Measurements from ENCODE around the gene LPCAT1. TPM values are rescaled to one million over a fixed set of nuclear protein-coding genes. Genes with fewer than 3 reads are reported as not detected.
"Not testable (repeated sequence)": the region's sequence is repeated elsewhere in the genome, so short reads cannot be mapped to it uniquely, and the experiment has no call there.

The LPCAT1 gene
- 10 to 100 TPM; 13.8 to 16.7 TPM for total RNA-seq
- long read RNA-seq, transcript LPCAT1-201 (14 exons, 3,966 nt), result major isoform, 11 of 20 reads
- long read RNA-seq, partial matches to known transcripts, result 9 of 20 reads
- long read RNA-seq, other reads (novel, unspliced or antisense), result 0 of 20 reads

GRCh38 chr5:1523793-1524480 is at the start of gene LPCAT1:
LPCAT1 (minus strand) TSS chr5:1523960; CDS start chr5:1523844, 116 bp downstream.
- peak; percentile 95 for ATAC-seq
- peak; percentile 71 to 88 for DNase-seq
- intact Hi-C loops (cut with DNase I, micrococcal nuclease), result no loop called here

GRCh38 chr5:1571875-1572274 is 48.1 kb upstream of the LPCAT1 start:
- ATAC-seq, result peak; percentile 70
- intact Hi-C loops (cut with DNase I, micrococcal nuclease), result not testable (repeated sequence)
- peak in 1 of 2 donors; percentile 64 for DNase-seq

DNA sequence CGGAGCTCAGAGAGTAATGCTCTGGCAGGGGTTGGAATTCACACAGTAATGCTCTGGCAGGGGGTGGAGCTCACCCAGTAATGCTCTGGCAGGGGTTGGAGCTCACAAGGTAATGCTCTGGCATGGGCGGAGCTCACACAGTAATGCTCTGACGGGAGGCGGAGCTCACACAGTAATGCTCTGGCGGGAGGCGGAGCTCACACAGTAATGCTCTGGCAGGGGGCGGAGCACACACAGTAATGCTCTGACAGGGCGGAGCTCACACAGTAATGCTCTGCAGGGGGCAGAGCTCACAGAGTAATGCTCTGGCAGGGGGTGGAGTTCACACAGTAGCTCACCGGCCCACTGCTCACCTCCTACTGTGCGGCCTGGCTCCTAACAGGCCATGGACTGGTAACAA is 47.2 kb upstream of the LPCAT1 start:
- ATAC-seq (peak; percentile 25), DNase-seq (peak in 1 of 2 donors; percentile 33)
- intact Hi-C loops (cut with DNase I, micrococcal nuclease), result no loop called here

DNA sequence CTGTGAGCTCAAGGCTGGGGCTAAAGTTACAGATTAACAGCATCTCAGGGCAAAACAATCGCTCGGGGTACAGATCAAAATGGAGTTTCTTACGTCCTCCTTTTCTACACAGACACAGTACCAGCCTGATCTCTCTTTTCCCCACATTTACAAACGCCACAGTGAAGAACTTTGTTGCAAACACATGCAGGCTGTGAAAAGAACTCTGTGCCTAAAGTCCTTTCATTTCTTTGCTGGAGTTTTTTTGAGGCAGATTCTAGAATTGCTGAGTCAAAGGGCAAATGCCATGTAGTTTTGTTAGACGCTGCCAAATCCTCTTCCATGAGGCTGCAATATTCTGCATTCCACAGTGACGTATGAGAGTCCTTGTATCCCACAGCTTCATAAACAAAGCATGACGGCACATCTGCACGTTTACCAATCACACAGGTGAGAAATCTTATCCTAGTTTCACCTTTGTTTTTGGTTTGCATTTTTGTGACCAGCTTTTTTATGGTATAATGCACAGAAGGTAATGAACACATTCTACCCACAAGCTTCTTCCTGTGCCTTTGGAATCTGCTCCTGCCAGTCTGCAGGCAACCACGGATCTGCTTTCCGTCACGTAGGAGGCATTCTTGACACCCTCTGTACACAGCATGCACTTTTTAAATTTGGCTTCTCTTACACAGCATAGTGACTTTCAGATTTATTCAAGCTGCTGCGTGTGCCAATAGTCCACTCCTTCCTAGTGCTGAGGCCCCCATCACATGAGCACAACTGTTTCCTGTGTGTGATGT is 44.6 kb upstream of the LPCAT1 start:
- ATAC-seq, result no peak
- intact Hi-C loops (cut with DNase I, micrococcal nuclease), result no loop called here
- no peak for DNase-seq

- DNase-seq; intact Hi-C loops (cut with DNase I, micrococcal nuclease); ATAC-seq: not testable (repeated sequence)
Observed at GRCh38 chr5:1567527-1568200, 43.9 kb upstream of the LPCAT1 start.

DNA sequence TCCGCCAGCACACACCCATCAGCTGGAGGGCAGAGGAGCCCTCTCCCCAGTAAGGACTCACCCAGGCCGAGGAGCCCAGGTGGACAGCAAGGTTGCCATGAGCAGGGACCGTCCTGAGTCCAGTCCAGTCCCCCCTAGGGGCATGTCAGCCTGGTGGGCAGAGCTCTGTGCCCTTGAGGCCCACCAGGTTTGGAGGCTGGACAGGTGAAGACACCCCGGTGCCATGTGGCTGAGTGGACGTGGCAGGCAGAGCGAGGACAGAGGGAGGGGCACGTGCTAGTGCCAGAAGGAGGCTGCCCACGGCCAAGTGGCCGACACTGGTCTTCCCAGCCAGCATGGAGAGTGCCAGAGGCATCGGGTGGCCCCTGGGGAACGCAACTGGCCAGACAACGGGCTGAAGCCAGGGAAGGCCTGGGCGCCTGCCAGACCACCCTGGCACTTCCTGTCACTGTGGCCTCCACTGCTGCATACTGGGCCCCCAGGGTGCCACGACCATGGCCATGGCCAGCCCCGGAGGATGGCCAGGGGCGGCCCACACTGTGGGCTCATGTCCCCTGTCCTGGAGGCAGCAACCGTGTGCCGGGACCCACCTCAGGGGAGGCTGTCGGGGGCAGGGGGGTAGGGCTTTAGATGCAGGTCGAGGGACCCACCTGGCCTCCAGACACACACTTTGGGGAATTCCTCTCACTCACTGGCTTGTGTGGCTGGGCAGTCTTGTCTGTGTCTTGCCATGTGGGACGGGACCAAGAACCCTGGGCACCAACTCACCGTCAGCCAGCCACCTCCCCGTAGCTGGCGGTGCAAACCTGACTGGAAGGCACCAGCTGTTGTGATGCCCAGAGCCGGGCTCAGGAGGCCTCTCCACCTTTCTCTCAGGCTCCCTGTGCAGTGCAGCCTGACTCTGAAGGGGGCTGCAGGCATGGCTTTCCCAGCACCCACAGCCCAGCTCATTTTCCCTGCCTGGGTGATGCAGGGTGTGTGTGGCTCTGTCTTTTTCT is 42.3 kb upstream of the LPCAT1 start:
- intact Hi-C loops (cut with DNase I, micrococcal nuclease), result no loop called here
- ATAC-seq (no peak), DNase-seq (no peak)

GRCh38 chr5:1564824-1565736 is 41.3 kb upstream of the LPCAT1 start:
- peak; percentile 24 for ATAC-seq
- intact Hi-C loops (cut with DNase I, micrococcal nuclease), result no loop called here
- DNase-seq, result no peak

- intact Hi-C loops (cut with DNase I, micrococcal nuclease), result no loop called here
- ATAC-seq (peak; percentile 40), DNase-seq (no peak)
Observed at GRCh38 chr5:1564182-1564748, 40.5 kb upstream of the LPCAT1 start.

DNA sequence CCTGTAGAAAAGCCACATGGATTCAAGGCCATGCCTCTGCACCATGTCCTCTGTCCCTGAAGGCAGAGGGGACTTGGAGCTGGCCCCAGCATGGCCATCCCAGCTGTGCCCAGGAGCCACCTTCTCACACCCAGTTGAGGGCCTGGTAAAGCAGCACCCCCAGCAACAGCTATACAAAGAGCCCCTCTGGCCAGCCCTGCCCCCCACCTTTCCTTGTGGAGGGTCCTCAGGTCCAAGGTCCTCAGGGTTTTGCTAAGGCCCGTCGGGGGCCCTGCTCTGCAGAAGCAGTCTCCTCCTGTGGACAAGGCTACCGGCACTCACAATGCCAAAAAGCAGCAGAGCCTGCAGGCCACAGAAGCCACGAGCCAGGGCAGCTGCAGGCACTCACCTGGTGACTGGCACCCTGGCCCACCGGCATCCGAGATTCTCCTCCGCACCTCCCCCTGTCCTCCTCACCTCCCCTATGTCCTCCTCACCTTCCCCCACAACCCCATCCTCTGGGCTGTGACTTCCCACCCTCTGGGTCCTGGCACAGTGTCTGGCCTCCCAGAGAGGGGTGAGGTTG is 39.9 kb upstream of the LPCAT1 start:
- no peak for ATAC-seq
- intact Hi-C loops (cut with DNase I, micrococcal nuclease), result no loop called here
- no peak for DNase-seq

- intact Hi-C loops (cut with DNase I, micrococcal nuclease), result no loop called here
- ATAC-seq (peak; percentile 4), DNase-seq (no peak)
Observed at GRCh38 chr5:1563051-1563461, 39.3 kb upstream of the LPCAT1 start.

DNA sequence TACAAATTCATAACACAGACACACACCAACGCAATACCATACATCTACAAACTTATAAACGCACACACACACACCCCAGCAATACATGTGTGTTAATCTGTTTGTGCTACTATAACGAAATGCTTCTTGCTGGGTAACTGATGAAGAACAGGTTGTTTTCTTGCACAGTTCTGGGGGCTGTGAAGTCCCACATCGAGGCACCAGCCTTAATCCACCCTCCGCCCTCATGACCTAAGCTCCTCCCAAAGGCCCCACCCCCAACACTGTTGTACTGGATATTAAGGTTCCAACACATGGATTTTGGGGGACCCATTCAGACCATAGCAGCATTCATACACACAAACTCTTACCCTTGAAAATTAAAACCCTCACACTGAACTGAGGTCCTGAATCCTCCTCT is 38.8 kb upstream of the LPCAT1 start:
- ATAC-seq, result no peak
- DNase-seq, result no peak
- intact Hi-C loops (cut with DNase I, micrococcal nuclease), result no loop called here

DNA sequence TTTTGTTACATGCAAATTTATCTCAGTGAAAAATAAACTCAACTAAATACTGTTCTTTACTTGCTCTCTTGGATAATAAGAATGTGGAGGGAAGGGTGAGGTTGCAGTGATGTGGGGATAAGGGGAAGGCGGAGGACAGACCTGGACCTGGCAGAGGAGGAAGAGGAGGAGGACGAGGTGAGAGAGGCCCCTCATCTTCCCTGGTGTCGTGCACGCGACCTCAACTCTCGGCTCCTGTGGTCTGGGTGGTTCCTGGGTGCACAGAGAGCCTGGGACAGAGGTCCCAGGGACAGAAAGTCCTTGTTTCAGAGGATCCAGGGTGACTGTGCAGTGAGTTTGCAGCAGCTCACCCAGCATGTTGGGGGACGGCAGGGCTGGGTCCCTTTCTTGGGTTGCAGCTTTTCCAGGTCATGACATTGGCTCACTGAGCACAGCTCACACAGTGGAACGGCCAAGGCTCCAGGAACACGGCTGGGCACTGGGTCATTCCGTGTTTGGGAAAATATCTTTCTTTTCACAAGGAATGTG is 37.7 kb upstream of the LPCAT1 start:
- ATAC-seq (no peak), DNase-seq (no peak)
- intact Hi-C loops (cut with DNase I, micrococcal nuclease), result no loop called here

- intact Hi-C loops (cut with DNase I, micrococcal nuclease); ATAC-seq; DNase-seq: not testable (repeated sequence)
Observed at GRCh38 chr5:1560499-1560898, 36.7 kb upstream of the LPCAT1 start.

- DNase-seq, result no peak
- intact Hi-C loops (cut with DNase I, micrococcal nuclease), result no loop called here
- no peak for ATAC-seq
Observed at GRCh38 chr5:1558944-1559343, 35.2 kb upstream of the LPCAT1 start.

GRCh38 chr5:1557114-1557873 is 33.5 kb upstream of the LPCAT1 start:
- ATAC-seq (peak; percentile 94), DNase-seq (peak in 1 of 2 donors; percentile 62)
- intact Hi-C loops (cut with DNase I, micrococcal nuclease), result no loop called here

Measured in left colon (tissue), 2 donors.